ENCODE data around the gene PBXIP1.

The PBXIP1 gene, protein sequence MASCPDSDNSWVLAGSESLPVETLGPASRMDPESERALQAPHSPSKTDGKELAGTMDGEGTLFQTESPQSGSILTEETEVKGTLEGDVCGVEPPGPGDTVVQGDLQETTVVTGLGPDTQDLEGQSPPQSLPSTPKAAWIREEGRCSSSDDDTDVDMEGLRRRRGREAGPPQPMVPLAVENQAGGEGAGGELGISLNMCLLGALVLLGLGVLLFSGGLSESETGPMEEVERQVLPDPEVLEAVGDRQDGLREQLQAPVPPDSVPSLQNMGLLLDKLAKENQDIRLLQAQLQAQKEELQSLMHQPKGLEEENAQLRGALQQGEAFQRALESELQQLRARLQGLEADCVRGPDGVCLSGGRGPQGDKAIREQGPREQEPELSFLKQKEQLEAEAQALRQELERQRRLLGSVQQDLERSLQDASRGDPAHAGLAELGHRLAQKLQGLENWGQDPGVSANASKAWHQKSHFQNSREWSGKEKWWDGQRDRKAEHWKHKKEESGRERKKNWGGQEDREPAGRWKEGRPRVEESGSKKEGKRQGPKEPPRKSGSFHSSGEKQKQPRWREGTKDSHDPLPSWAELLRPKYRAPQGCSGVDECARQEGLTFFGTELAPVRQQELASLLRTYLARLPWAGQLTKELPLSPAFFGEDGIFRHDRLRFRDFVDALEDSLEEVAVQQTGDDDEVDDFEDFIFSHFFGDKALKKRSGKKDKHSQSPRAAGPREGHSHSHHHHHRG

GRCh38 chr1:154955718-154956543 lies at the start of gene PBXIP1:
TSS of gene PBXIP1 (minus strand) at chr1:154956099. CDS start at chr1:154953721, 2,378 bp downstream.
- DNase-seq (ENCODE audit: low spot score) = peak; percentile 91

GRCh38 chr1:155005076-155006011 lies 49.4 kb upstream of the PBXIP1 start:
- no peak for DNase-seq (ENCODE audit: low spot score)

DNA sequence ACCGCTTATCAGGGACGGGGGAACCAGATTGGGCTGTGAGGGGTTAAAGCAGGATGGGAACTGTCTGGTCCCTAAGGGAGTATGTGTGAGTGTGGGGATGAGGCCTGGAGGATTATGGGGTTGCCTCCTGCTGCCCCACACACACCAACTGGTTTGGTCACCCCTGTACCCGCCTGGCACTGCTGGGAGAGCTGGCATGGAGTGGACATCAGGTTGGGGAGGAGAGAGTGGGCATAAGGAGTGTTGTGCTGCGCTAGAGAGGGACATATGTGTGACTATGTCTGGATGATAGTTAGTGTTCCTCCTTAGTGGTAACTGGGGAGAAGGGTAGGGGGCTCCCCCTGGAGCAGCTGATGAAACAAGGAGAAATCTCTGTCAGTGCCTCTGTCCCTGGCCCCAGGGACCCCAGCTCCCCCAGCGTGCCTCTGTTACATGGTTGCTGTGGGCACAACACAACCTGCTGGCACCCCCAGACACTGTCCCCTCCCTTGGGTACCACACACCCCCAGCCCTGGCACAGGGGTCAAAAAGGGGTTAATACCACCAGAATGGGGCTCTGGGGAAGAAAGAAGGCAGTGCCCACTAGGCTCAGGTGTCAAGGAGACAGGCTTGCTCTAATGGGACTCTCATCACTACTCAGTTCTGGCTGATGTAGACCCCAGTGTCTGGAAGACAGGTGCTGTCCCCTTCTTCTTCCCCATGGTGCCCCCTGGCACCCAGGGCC lies 48.6 kb upstream of the PBXIP1 start:
- no peak for DNase-seq (ENCODE audit: low spot score)

- peak; percentile 35 for DNase-seq (ENCODE audit: low spot score)
Observed at GRCh38 chr1:155003766-155004351, 48.0 kb upstream of the PBXIP1 start.

GRCh38 chr1:155003227-155003765 lies 47.4 kb upstream of the PBXIP1 start:
- DNase-seq (ENCODE audit: low spot score) = no peak

GRCh38 chr1:155002464-155003226 lies 46.7 kb upstream of the PBXIP1 start, which contains the start of gene ZBTB7B:
TSS of gene ZBTB7B (plus strand) at chr1:155002802. CDS start at chr1:155014661, 11,859 bp downstream.
- peak; percentile 48 for DNase-seq (ENCODE audit: low spot score)

DNA sequence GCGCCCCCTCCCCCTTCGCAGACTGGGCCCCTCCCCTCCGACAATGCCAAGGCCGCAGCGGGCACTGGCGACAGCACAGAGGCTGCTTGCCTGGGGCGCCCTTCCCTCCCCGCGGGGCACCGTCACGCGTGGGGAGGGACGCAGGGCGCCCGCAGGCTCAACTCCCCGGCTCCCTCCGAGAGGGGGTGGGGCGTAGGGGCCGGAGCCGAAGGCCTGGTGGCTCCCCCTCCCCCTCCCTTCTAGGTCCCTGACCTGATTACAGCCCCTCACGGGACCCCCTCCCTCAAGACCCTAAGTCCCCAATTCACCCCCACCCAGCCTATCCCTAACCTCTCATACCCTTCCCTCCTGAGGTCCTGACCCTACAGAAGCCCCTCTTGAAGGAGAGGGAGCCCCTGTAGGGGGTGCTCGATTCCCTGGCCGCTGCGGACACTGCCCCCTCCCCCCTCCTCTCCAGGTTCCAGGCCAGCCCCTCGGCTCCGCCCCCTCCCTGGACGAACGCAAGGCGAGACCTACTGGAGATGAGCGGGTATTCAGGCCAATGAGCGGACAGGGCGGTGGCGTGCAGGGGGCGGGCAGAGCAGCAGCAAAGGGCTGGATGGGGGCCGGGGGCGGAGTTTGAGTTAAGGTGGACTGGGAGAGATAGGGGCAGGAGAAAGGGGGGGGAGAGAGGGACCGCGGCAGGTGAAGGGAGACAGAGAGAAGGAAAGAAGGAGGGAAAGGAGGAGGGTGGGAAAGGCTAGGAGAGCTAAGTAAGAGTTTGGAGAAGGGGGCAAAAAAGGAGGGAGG lies 46.0 kb upstream of the PBXIP1 start:
- peak; percentile 98 for DNase-seq (ENCODE audit: low spot score)

DNA sequence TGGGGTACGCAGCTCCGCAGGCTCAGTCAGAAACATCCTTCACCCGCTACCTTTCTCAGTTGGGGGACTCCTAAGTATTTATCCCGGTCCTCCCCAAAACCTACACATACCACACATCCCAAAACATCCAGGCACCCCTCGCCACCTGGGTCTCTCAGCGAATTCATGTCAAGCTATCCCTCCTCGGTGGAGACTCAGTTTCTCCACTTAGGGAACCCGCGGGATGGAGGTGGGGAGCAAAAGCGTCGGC lies 45.5 kb upstream of the PBXIP1 start:
- no peak for DNase-seq (ENCODE audit: low spot score)

DNA sequence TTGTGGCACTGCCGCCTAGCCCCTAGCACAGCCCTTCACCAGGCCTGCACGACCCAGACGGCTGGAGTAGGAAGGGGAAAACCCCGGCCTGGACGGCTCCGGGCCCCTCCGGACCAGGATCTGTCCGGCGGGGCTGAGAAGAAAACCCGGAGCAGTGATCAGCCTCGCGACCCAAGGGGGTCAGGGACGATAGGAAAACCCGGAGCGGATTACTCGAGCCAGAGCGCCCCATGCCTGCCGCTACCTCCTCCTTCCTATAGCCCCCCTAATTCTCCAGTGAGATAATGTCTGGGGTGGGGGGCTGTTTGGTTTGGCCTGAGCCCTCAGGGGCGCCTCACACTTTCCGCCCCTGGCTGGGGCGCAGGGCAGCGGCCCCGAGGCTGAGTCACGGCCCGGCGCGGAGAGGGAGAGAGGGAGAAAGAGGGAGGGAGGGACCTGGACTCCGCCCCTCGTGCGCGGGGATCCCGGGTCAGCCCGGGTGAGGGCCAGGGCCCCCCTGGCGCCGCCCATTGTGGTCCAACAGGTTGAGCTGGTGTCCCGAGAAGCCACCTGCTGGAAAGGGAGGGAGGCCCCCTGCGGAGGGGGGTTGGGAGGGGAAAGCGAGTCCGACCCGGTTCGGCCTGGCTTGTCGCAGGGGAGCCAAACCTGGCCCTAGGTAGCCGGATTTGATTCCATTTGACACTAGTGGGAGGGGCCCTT lies 45.0 kb upstream of the PBXIP1 start:
- DNase-seq (ENCODE audit: low spot score) = peak; percentile 91

DNA sequence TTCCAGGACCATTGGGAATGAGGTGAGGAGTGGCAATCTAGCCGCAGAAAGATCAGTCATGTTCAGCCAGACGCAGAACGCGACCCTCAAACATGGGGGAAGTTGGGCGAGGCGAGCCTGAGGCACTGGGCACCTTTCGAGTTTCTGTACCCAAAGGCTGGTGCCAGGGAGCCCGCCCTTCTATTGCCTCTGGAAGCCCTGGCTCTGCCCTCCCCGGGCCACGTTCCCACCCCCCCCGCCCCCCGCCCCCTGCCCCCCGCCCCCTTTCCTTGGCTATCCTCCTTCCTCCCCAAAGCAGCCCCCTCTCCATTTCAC lies 44.5 kb upstream of the PBXIP1 start:
- DNase-seq (ENCODE audit: low spot score) = no peak

- DNase-seq (ENCODE audit: low spot score) = no peak
Observed at GRCh38 chr1:154999571-155000410, 43.9 kb upstream of the PBXIP1 start.

GRCh38 chr1:154998818-154999570 lies 43.1 kb upstream of the PBXIP1 start:
- DNase-seq (ENCODE audit: low spot score) = peak; percentile 39

DNA sequence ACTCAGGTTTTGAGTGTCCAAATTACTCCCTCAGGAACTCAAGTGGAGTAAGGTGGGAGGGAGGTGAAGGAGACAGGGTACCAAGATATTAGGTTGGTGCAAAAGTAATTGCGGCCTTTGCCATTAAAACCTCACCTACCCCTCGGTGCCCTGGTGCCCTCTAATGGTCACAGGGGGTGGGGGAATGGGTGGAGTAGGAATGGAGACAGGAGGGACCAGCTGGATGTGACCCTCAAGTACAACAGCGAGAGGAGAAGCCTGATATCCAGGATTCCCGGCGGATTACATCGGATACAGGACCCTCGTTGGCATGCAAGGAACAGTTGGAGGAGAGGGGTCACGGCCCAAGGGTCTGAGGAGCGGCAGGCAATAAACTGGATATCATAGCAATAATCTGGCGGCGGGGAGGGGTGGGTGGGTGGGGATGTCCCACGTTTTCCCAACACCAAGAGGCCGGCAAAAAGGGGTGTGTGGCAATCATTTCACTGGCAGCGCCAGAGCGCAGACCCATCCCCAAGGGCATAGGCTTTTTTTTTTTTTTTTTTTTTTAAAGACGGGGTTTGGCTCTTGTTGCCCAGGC lies 42.4 kb upstream of the PBXIP1 start:
- no peak for DNase-seq (ENCODE audit: low spot score)

DNA sequence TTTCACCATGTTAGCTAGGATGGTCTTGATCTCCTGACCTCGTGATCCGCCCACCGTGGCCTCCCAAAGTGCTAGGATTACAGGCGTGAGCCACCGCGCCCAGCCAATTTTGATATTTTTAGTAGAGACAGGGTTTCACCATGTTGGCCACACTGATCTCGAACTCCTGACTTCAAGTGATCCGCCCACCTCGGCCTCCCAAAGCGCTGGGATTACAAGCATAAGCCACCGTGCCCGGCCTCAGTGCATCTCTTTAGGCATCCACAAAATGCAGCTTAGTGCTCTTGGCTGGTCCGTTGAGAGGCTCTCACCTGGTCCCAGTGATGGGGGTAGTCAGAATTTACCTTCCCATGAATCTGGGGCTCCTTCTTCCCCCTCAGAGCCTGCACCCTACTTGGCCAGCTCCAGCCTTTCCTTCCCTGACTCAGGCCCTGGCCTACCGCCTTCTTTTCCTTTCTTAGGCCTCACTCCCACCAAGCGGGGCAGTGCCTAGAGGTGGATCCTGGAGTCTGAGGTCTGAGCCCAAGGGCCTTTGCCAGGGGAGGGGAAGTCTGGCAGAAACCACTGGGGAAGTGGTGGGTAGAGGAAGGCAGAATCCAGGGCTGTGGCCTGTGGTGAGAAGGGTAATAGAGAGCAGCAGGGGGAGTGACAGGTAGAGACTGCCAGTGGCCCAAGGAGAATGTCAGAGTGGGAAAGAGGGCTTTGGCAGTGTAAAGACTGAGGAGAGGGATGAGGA lies 41.2 kb upstream of the PBXIP1 start:
- DNase-seq (ENCODE audit: low spot score) = no peak

- peak; percentile 65 for DNase-seq (ENCODE audit: low spot score)
Observed at GRCh38 chr1:154995301-154995983, 39.5 kb upstream of the PBXIP1 start.

All from LoVo (cell line).